Erythroblast (primary cell): ENCODE data around the gene GOLGA6L7.

ENCODE experiments used
- GATA1 ChIP-seq: IDR thresholded peaks from 2 replicates; pipeline ENCODE4 v1.6.1; 2011; ENCODE audit warnings: low read depth, mild to moderate bottlenecking, control low read depth, low read length, moderate library complexity
- POLR2A ChIP-seq: IDR thresholded peaks from 2 replicates; pipeline ENCODE4 v1.6.1; 2011; ENCODE audit warnings: mild to moderate bottlenecking, low read length

- TF ChIP-seq POLR2A (no peak), GATA1 (no peak)
These were observed 31.1 kb upstream of the GOLGA6L7 start for GRCh38 chr15:28879551-28879950.
